WTC11 (cell line): Measurements from ENCODE around the gene CDKN1C. TPM values are rescaled to one million over a fixed set of nuclear protein-coding genes. Genes with fewer than 3 reads are reported as not detected.

Experiments
- ATAC-seq: fragments of 200-7000 bp; cut with Tn5 transposase; 2 replicates; pipeline ENCODE4 v1.10.0; 2021; ENCODE audit warnings: mild to moderate bottlenecking, moderate library complexity
- CTCF ChIA-PET: fragments of 300-600 bp; sonication (Branson Sonifier 250); formaldehyde crosslinking; loops from one replicate; lab custom pipeline; 2021; ENCODE audit warnings: antibody characterized with exemption; lab: Charles Lee
- POLR2A ChIA-PET: fragments of 350-600 bp; sonication (Branson Sonifier 250); formaldehyde crosslinking; loops from one replicate; lab custom pipeline; 2021; ENCODE audit warnings: antibody characterized with exemption; lab: Charles Lee
- DNase-seq: peaks from one replicate; pipeline ENCODE4 v3.0.0; 2021; ENCODE audit warnings: low spot score
- H3K27ac Mint-ChIP-seq: 2 replicates; pipeline ENCODE4 v1.8.0; 2021; ENCODE audit warnings: mixed read lengths
- H3K27me3 Mint-ChIP-seq: 2 replicates; pipeline ENCODE4 v1.8.0; 2021; ENCODE audit warnings: low read depth, mild to moderate bottlenecking, moderate library complexity, mixed read lengths
- H3K36me3 Mint-ChIP-seq: 2 replicates; pipeline ENCODE4 v1.8.0; 2021; ENCODE audit warnings: mixed read lengths
- H3K4me1 Mint-ChIP-seq: 2 replicates; pipeline ENCODE4 v1.8.0; 2022; ENCODE audit warnings: mixed read lengths
- H3K4me3 Mint-ChIP-seq: 2 replicates; pipeline ENCODE4 v1.8.0; 2021; ENCODE audit warnings: mild to moderate bottlenecking, moderate library complexity, mixed read lengths
- H3K9me3 Mint-ChIP-seq: 2 replicates; pipeline ENCODE4 v1.8.0; 2021; ENCODE audit warnings: mixed read lengths
- CDX4 ChIP-seq: fragments of 250-450 bp; sonication (Bioruptor Pico); IDR thresholded peaks from 2 replicates; pipeline ENCODE4 v1.9.0; 2021; ENCODE audit warnings: moderate library complexity, mild to moderate bottlenecking, inconsistent platforms, borderline replicate concordance
- CREB1 ChIP-seq: sonication (generic); formaldehyde crosslinking; IDR thresholded peaks from 2 replicates; pipeline ENCODE4 v1.8.0; 2023; ENCODE audit warnings: mild to moderate bottlenecking, missing genetic modification reagents
- ELF4 ChIP-seq: sonication (generic); formaldehyde crosslinking; IDR thresholded peaks from 2 replicates; pipeline ENCODE4 v1.8.1; 2022; ENCODE audit warnings: low read depth, mild to moderate bottlenecking, moderate library complexity, missing genetic modification reagents
- FOXJ3 ChIP-seq: sonication (generic); formaldehyde crosslinking; IDR thresholded peaks from 2 replicates; pipeline ENCODE4 v1.9.0; 2021; ENCODE audit warnings: missing genetic modification reagents, mild to moderate bottlenecking, borderline replicate concordance
- GABPB1 ChIP-seq: sonication (generic); formaldehyde crosslinking; IDR thresholded peaks from 2 replicates; pipeline ENCODE4 v1.8.1; 2023; ENCODE audit warnings: mild to moderate bottlenecking, missing genetic modification reagents
- HMGA2 ChIP-seq: fragments of 250-450 bp; sonication (Bioruptor Pico); IDR thresholded peaks from 2 replicates; pipeline ENCODE4 v1.4.0; 2021; ENCODE audit warnings: mild to moderate bottlenecking, moderate library complexity
- IRF2 ChIP-seq: sonication (generic); formaldehyde crosslinking; IDR thresholded peaks from 2 replicates; pipeline ENCODE4 v1.8.0; 2022; ENCODE audit warnings: low read depth, missing genetic modification reagents, borderline replicate concordance
- NFATC4 ChIP-seq: fragments of 250-450 bp; sonication (Bioruptor Pico); IDR thresholded peaks from 2 replicates; pipeline ENCODE4 v1.9.0; 2021; ENCODE audit warnings: mild to moderate bottlenecking
- PRDM15 ChIP-seq: sonication (generic); formaldehyde crosslinking; IDR thresholded peaks from 2 replicates; pipeline ENCODE4 v1.8.0; 2022; ENCODE audit warnings: missing genetic modification reagents
- PREB ChIP-seq: sonication (generic); formaldehyde crosslinking; IDR thresholded peaks from 2 replicates; pipeline ENCODE4 v1.8.1; 2022; ENCODE audit warnings: mild to moderate bottlenecking, missing genetic modification reagents, moderate library complexity, borderline replicate concordance
- PRRX2 ChIP-seq: fragments of 250-450 bp; sonication (Bioruptor Pico); IDR thresholded peaks from 2 replicates; pipeline ENCODE4 v1.8.0; 2021; ENCODE audit warnings: mild to moderate bottlenecking
- ZNF121 ChIP-seq: sonication (generic); formaldehyde crosslinking; IDR thresholded peaks from 2 replicates; pipeline ENCODE4 v1.8.0; 2023; ENCODE audit warnings: missing genetic modification reagents
- ZNF219 ChIP-seq: sonication (generic); formaldehyde crosslinking; IDR thresholded peaks from 2 replicates; pipeline ENCODE4 v1.8.0; 2023; ENCODE audit warnings: missing genetic modification reagents, mild to moderate bottlenecking, borderline replicate concordance
- ZNF416 ChIP-seq: fragments of 250-450 bp; sonication (Bioruptor Pico); IDR thresholded peaks from 2 replicates; pipeline ENCODE4 v1.9.0; 2021; ENCODE audit warnings: mild to moderate bottlenecking, inconsistent platforms
- ZNF425 ChIP-seq: fragments of 250-450 bp; sonication (Bioruptor Pico); conservative IDR thresholded peaks from 2 replicates; pipeline ENCODE4 v1.9.0; 2021; ENCODE audit warnings: mild to moderate bottlenecking
- ZNF532 ChIP-seq: fragments of 250-450 bp; sonication (Bioruptor Pico); IDR thresholded peaks from 2 replicates; pipeline ENCODE4 v1.9.0; 2021; ENCODE audit warnings: mild to moderate bottlenecking, borderline replicate concordance
- total RNA-seq: library from RNA; stranded (reverse); gene quantifications from 3 replicates; pipeline ENCODE4 v1.2.3, GENCODE V29; 2021
- TF ChIP-seq, protein P1 (sequence below): sonication (generic); formaldehyde crosslinking; IDR thresholded peaks from 2 replicates; pipeline ENCODE4 v1.8.1; 2023; ENCODE audit warnings: mild to moderate bottlenecking, missing genetic modification reagents, moderate library complexity
- TF ChIP-seq, protein P2 (sequence below): sonication (generic); formaldehyde crosslinking; IDR thresholded peaks from 2 replicates; pipeline ENCODE4 v1.8.0; 2022; ENCODE audit warnings: mild to moderate bottlenecking, missing genetic modification reagents
- TF ChIP-seq, protein P3 (sequence below): sonication (generic); formaldehyde crosslinking; IDR thresholded peaks from 2 replicates; pipeline ENCODE4 v1.8.1; 2023; ENCODE audit warnings: mild to moderate bottlenecking, missing genetic modification reagents, borderline replicate concordance

The CDKN1C gene
- total RNA-seq, 1 experiment from 2014 or later, result 25.0 TPM

DNA sequence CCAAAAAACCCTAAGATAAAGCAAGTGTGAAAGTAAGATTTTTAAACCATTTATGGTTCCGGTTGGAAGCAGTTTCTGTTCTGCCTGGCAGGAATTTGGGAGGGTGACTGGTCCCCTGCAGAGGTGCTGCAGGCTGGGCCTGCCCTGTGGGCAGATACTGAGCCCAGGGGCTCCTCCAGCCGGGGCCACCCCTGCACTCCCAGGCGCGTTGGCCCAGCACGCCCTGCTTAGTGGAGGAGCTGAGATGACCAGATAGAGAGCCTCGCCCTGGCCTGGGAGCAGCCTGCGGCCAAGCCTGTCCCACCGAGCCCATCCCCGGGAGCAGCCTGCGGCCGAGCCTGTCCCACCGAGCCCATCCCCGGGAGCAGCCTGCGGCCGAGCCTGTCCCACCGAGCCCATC, 35.7 kb upstream of the CDKN1C start (continued):
- TF ChIP-seq, protein P1, sequence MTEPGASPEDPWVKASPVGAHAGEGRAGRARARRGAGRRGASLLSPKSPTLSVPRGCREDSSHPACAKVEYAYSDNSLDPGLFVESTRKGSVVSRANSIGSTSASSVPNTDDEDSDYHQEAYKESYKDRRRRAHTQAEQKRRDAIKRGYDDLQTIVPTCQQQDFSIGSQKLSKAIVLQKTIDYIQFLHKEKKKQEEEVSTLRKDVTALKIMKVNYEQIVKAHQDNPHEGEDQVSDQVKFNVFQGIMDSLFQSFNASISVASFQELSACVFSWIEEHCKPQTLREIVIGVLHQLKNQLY (CRISPR knock-in tag), result no peak
- no peak for TF ChIP-seq NFATC4 (CRISPR knock-in tag)
- TF ChIP-seq ELF4 (CRISPR knock-in tag), result no peak
- no peak for TF ChIP-seq CREB1 (CRISPR knock-in tag)
- no peak for TF ChIP-seq ZNF425 (CRISPR knock-in tag)
- no peak for TF ChIP-seq GABPB1 (CRISPR knock-in tag)
- no peak for TF ChIP-seq ZNF532 (CRISPR knock-in tag)
- TF ChIP-seq, protein P2, sequence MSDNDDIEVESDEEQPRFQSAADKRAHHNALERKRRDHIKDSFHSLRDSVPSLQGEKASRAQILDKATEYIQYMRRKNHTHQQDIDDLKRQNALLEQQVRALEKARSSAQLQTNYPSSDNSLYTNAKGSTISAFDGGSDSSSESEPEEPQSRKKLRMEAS, result no peak
- TF ChIP-seq ZNF416, result no peak

- TF ChIP-seq PREB (CRISPR knock-in tag) (no peak), HMGA2 (CRISPR knock-in tag) (no peak), FOXJ3 (no peak), IRF2 (CRISPR knock-in tag) (no peak), CDX4 (CRISPR knock-in tag) (no peak), ZNF219 (CRISPR knock-in tag) (no peak), GABPB1 (CRISPR knock-in tag) (no peak), PRRX2 (CRISPR knock-in tag) (no peak), ZNF121 (no peak), PRDM15 (CRISPR knock-in tag) (no peak)
- TF ChIP-seq, protein P3, sequence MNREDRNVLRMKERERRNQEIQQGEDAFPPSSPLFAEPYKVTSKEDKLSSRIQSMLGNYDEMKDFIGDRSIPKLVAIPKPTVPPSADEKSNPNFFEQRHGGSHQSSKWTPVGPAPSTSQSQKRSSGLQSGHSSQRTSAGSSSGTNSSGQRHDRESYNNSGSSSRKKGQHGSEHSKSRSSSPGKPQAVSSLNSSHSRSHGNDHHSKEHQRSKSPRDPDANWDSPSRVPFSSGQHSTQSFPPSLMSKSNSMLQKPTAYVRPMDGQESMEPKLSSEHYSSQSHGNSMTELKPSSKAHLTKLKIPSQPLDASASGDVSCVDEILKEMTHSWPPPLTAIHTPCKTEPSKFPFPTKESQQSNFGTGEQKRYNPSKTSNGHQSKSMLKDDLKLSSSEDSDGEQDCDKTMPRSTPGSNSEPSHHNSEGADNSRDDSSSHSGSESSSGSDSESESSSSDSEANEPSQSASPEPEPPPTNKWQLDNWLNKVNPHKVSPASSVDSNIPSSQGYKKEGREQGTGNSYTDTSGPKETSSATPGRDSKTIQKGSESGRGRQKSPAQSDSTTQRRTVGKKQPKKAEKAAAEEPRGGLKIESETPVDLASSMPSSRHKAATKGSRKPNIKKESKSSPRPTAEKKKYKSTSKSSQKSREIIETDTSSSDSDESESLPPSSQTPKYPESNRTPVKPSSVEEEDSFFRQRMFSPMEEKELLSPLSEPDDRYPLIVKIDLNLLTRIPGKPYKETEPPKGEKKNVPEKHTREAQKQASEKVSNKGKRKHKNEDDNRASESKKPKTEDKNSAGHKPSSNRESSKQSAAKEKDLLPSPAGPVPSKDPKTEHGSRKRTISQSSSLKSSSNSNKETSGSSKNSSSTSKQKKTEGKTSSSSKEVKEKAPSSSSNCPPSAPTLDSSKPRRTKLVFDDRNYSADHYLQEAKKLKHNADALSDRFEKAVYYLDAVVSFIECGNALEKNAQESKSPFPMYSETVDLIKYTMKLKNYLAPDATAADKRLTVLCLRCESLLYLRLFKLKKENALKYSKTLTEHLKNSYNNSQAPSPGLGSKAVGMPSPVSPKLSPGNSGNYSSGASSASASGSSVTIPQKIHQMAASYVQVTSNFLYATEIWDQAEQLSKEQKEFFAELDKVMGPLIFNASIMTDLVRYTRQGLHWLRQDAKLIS (CRISPR knock-in tag), result no peak
- DNase-seq (no peak), ATAC-seq (no peak)
- Mint-ChIP-seq H3K4me1 (no peaks in the 10 kb centered on the region), H3K4me3 (no peak overlapping the region), H3K36me3 (no peaks in the 10 kb centered on the region), H3K27ac (no peak overlapping the region), H3K9me3 (no peaks in the 10 kb centered on the region), H3K27me3 (no peaks in the 10 kb centered on the region)
- ChIA-PET POLR2A (no interaction called here), CTCF (interaction anchor here (0.7 to 4.3 kb wide), 5 partner anchors 10 to 972 kb away, joined by 3 to 16 read pairs (median 5); partner anchors contain the start of gene PHLDA2)
Measured at GRCh38 chr11:2920343-2920742, 34.8 kb upstream of the CDKN1C start.
